ENCODE measurements around the gene RPS5. TPM values are rescaled to one million over a fixed set of nuclear protein-coding genes. Genes with fewer than 3 reads are reported as not detected.
"Not testable (repeated sequence)": the region's sequence is repeated elsewhere in the genome, so short reads cannot be mapped to it uniquely, and the experiment has no call there.

Gene RPS5
- total and polyA plus RNA-seq, 4 experiments from 2014 or later, result 1,172 to 1,360 (median 1,286) TPM

- peaks cover 20 to 67% of the 10 kb centered on the region in 2 donors for H3K9me3 ChIP-seq (ENCODE audit: control insufficient read depth in 1 of 2, low read length in 2 of 2)
- no peak for DNase-seq
- H3K27ac ChIP-seq (ENCODE audit: low read depth, low read length), result no peak overlapping the region
- peaks cover 3% of the 10 kb centered on the region for H3K4me1 ChIP-seq (ENCODE audit: insufficient read depth, low read length)
- no peak overlapping the region for H3K4me3 Mint-ChIP-seq
- CTCF ChIA-PET (ENCODE audit: partially characterized antibody), result interaction anchor here (0.6 kb wide), 1 partner anchor 86 kb away, joined by 3 read pairs; the partner anchor contains the start of gene ZBTB45
- no peaks in the 10 kb centered on the region for H3K27me3 ChIP-seq (ENCODE audit: insufficient read depth, low read length)
- H3K9me3 Mint-ChIP-seq, result peaks cover 8 to 93% (median 78%) of the 10 kb centered on the region in 8 donors
- intact Hi-C loops (cut with micrococcal nuclease), result no loop called here
- H3K36me3 ChIP-seq (ENCODE audit: insufficient read depth, low read length), result peaks cover 25% of the 10 kb centered on the region
- H3K36me3 Mint-ChIP-seq, result peaks cover 55 to 66% of the 10 kb centered on the region in 2 donors
- H3K4me1 Mint-ChIP-seq, result peaks cover 4 to 14% (median 9%) of the 10 kb centered on the region in 4 donors
- no peaks in the 10 kb centered on the region for H3K27me3 Mint-ChIP-seq
- POLR2A ChIA-PET (ENCODE audit: partially characterized antibody), result interaction anchor here (0.6 to 1.5 kb wide), 3 partner anchors 9 to 72 kb away, joined by 3 read pairs; partner anchors contain the start of gene ZNF497
- H3K4me3 ChIP-seq (ENCODE audit: low read length in 2 of 2), result no peak overlapping the region
- H3K27ac Mint-ChIP-seq, result no peak overlapping the region
Measured at GRCh38 chr19:58434217-58434616, 47.1 kb downstream of the RPS5 start.

GRCh38 chr19:58439576-58440554, 52.8 kb downstream of the RPS5 start, which contains the start of gene ZNF132:
Gene ZNF132, minus strand, starts transcription at chr19:58440153. Its CDS starts 332 bp downstream, at chr19:58439821.
- Histone ChIP-seq H3K9me3 (ENCODE audit: control insufficient read depth in 1 of 2, low read length in 2 of 2) (peaks cover 0 to 20% of the 10 kb centered on the region in 2 donors), H3K36me3 (ENCODE audit: insufficient read depth, low read length) (peaks cover 18% of the 10 kb centered on the region), H3K27ac (ENCODE audit: low read depth, low read length) (peak within 1 kb of the TSS; percentile 69), H3K4me3 (ENCODE audit: low read length in 2 of 2) (peak within 1 kb of the TSS; percentile 72 to 80), H3K27me3 (ENCODE audit: insufficient read depth, low read length) (no peaks in the 10 kb centered on the region), H3K4me1 (ENCODE audit: insufficient read depth, low read length) (peaks cover 18% of the 10 kb centered on the region)
- CTCF ChIA-PET (ENCODE audit: partially characterized antibody), result interaction anchor here (1.8 kb wide), 1 partner anchor 80 kb away, joined by 5 read pairs; the partner anchor contains the start of gene ZBTB45
- peak within 1 kb of the TSS; percentile 82 to 100 (median 99) for H3K27ac Mint-ChIP-seq
- H3K4me1 Mint-ChIP-seq, result peaks cover 12 to 30% (median 22%) of the 10 kb centered on the region in 4 donors
- H3K27me3 Mint-ChIP-seq, result peaks cover 2 to 3% of the 10 kb centered on the region in 2 donors
- H3K4me3 Mint-ChIP-seq, result peak within 1 kb of the TSS; percentile 87 to 97 (median 96)
- H3K36me3 Mint-ChIP-seq, result peaks cover 44 to 46% of the 10 kb centered on the region in 2 donors
- peaks cover 10 to 48% (median 39%) of the 10 kb centered on the region in 8 donors for H3K9me3 Mint-ChIP-seq
- DNase-seq, result peak; percentile 93 to 99 (median 98)
- intact Hi-C loops (cut with micrococcal nuclease), result loop anchor here (1.0 to 2.0 kb wide), 11 partner anchors 11 to 113 kb away; partner anchors contain the start of genes RPS5, TRIM28, ZBTB45 and ZNF324B
- POLR2A ChIA-PET (ENCODE audit: partially characterized antibody), result interaction anchor here (0.7 to 3.6 kb wide), 17 partner anchors 10 to 1051 kb away, joined by 3 to 18 read pairs (median 4); partner anchors contain the start of genes ERVK3-1, MZF1, UBE2M and ZBTB45

DNA sequence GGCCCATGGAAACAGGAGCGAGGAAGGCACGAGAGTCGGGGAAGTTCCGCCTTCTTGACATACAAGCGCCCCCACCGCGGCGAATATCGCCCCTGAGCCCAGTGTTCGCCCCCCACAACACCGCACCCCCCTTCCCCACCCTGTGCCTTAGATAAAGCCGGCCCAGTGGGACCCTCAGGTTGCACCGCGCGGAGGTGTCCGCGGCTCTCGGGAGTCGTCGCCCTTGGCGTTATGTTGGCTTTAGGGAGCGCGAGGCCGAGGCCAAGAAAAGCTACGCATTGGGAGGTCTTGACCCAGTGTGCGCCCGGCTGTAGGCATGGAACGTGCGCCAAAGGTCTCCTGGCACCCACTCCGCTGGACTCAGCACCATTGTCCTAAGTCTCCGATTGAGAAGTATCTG, 53.5 kb downstream of the RPS5 start:
- H3K4me1 Mint-ChIP-seq, result peaks cover 12 to 30% (median 22%) of the 10 kb centered on the region in 4 donors
- peaks cover 10 to 41% (median 32%) of the 10 kb centered on the region in 8 donors for H3K9me3 Mint-ChIP-seq
- peak overlapping the region; percentile 82 to 100 (median 99) for H3K27ac Mint-ChIP-seq
- peaks cover 37 to 40% of the 10 kb centered on the region in 2 donors for H3K36me3 Mint-ChIP-seq
- H3K4me3 Mint-ChIP-seq, result peak overlapping the region; percentile 87 to 97 (median 96)
- peaks cover 3 to 4% of the 10 kb centered on the region in 2 donors for H3K27me3 Mint-ChIP-seq
- Histone ChIP-seq H3K9me3 (ENCODE audit: control insufficient read depth in 1 of 2, low read length in 2 of 2) (peaks cover 0 to 13% of the 10 kb centered on the region in 2 donors), H3K27me3 (ENCODE audit: insufficient read depth, low read length) (no peaks in the 10 kb centered on the region), H3K36me3 (ENCODE audit: insufficient read depth, low read length) (peaks cover 12% of the 10 kb centered on the region), H3K4me3 (ENCODE audit: low read length in 2 of 2) (peak overlapping the region; percentile 34 to 72), H3K4me1 (ENCODE audit: insufficient read depth, low read length) (peaks cover 18% of the 10 kb centered on the region), H3K27ac (ENCODE audit: low read depth, low read length) (peak overlapping the region; percentile 69)
- peak in 1 of 5 donors; percentile 3 for DNase-seq
- ChIA-PET CTCF (ENCODE audit: partially characterized antibody) (interaction anchor here (1.8 kb wide), 1 partner anchor 79 kb away, joined by 5 read pairs; the partner anchor contains the start of gene ZBTB45), POLR2A (ENCODE audit: partially characterized antibody) (interaction anchor here (1.0 to 3.6 kb wide), 15 partner anchors 10 to 1051 kb away, joined by 3 to 18 read pairs (median 4); partner anchors contain the start of genes ERVK3-1, MZF1, ZBTB45 and ZNF274)
- intact Hi-C loops (cut with micrococcal nuclease), result loop anchor here (1.0 to 2.0 kb wide), 11 partner anchors 11 to 114 kb away; partner anchors contain the start of genes RPS5, TRIM28, ZBTB45 and ZNF324B

GRCh38 chr19:58442986-58443385, 55.9 kb downstream of the RPS5 start:
- H3K27ac Mint-ChIP-seq; H3K27me3 ChIP-seq (ENCODE audit: insufficient read depth, low read length); CTCF ChIA-PET (ENCODE audit: partially characterized antibody); H3K27ac ChIP-seq (ENCODE audit: low read depth, low read length); H3K9me3 ChIP-seq (ENCODE audit: control insufficient read depth in 1 of 2, low read length in 2 of 2); H3K4me3 ChIP-seq (ENCODE audit: low read length in 2 of 2); H3K36me3 ChIP-seq (ENCODE audit: insufficient read depth, low read length); DNase-seq; H3K4me3 Mint-ChIP-seq; intact Hi-C loops (cut with micrococcal nuclease): not testable (repeated sequence)
- peaks cover 3 to 22% (median 16%) of the 10 kb centered on the region in 8 donors for H3K9me3 Mint-ChIP-seq
- POLR2A ChIA-PET (ENCODE audit: partially characterized antibody), result interaction anchor here (1.6 kb wide), 1 partner anchor 8 kb away, joined by 5 read pairs; the partner anchor contains the start of gene ZNF324B
- H3K4me1 Mint-ChIP-seq, result peaks cover 12 to 30% (median 16%) of the 10 kb centered on the region in 4 donors
- H3K27me3 Mint-ChIP-seq, result peaks cover 7 to 11% of the 10 kb centered on the region in 2 donors
- H3K36me3 Mint-ChIP-seq, result peaks cover 16 to 17% of the 10 kb centered on the region in 2 donors
- H3K4me1 ChIP-seq (ENCODE audit: insufficient read depth, low read length), result peaks cover 18% of the 10 kb centered on the region

Small RNA genes lying within 50 kb of the gene (microRNA-seq; reads per million reads assigned to microRNA genes)
- not detected for gene MIR4754 (ENCODE audit: borderline microRNAs expressed, borderline number of aligned reads, borderline replicate concordance)

Other genes starting within 250 kb of the RPS5 start
- gene ZNF329, start 236.5 kb upstream of the RPS5 start, total RNA-seq, result 10 to 100 TPM; 14.2 to 17.4 TPM
- gene ZNF329, start 236.5 kb upstream of the RPS5 start, polyA plus RNA-seq, result 1 to 10 TPM; 2.9 to 8.0 TPM
- 10 to 100 TPM; 76.5 to 77.1 TPM for gene ZNF274, start 204.2 kb upstream of the RPS5 start, total RNA-seq
- gene ZNF274, start 204.2 kb upstream of the RPS5 start, polyA plus RNA-seq, result 10 to 100 TPM; 26.8 to 35.2 TPM
- gene ZNF544, start 158.4 kb upstream of the RPS5 start, total RNA-seq, result 10 to 100 TPM; 63.3 to 67.6 TPM
- gene ZNF544, start 158.4 kb upstream of the RPS5 start, polyA plus RNA-seq, result 10 to 100 TPM; 13.7 to 23.0 TPM
- 10 to 100 TPM in 1 of 2 experiments, 1 to 10 TPM in 1; 9.5 to 10.2 TPM for gene ZNF8, start 108.3 kb upstream of the RPS5 start, total RNA-seq
- gene ZNF8, start 108.3 kb upstream of the RPS5 start, polyA plus RNA-seq, result under 1 TPM; 0.63 to 0.94 TPM
- gene ERVK3-1, start 81.9 kb upstream of the RPS5 start, total RNA-seq, result 10 to 100 TPM; 72.3 to 76.6 TPM
- gene ERVK3-1, start 81.9 kb upstream of the RPS5 start, polyA plus RNA-seq, result 10 to 100 TPM; 59.3 to 73.9 TPM
- gene ZSCAN22, start 60.3 kb upstream of the RPS5 start, total RNA-seq, result 1 to 10 TPM; 5.0 to 5.3 TPM
- gene ZSCAN22, start 60.3 kb upstream of the RPS5 start, polyA plus RNA-seq, result 1 to 10 TPM in 1 of 2 donors, under 1 TPM in 1; 0.36 to 3.5 TPM
- 10 to 100 TPM; 15.8 to 19.0 TPM for gene A1BG, start 33.8 kb upstream of the RPS5 start, total RNA-seq
- 10 to 100 TPM; 44.7 to 47.9 TPM for gene A1BG, start 33.8 kb upstream of the RPS5 start, polyA plus RNA-seq
- gene ZNF497, start 24.5 kb upstream of the RPS5 start, total RNA-seq, result 1 to 10 TPM; 1.7 to 2.0 TPM
- 1 to 10 TPM in 1 of 2 donors, under 1 TPM in 1; 0.46 to 1.2 TPM for gene ZNF497, start 24.5 kb upstream of the RPS5 start, polyA plus RNA-seq
- gene ZNF837, start 6.2 kb upstream of the RPS5 start, total RNA-seq, result 1 to 10 TPM; 3.4 to 3.5 TPM
- gene ZNF837, start 6.2 kb upstream of the RPS5 start, polyA plus RNA-seq, result 1 to 10 TPM; 3.8 to 4.6 TPM
- under 1 TPM in 1 of 2 experiments, not detected in 1; 0.47 TPM for gene RNF225, start 8.4 kb downstream of the RPS5 start, total RNA-seq
- gene RNF225, start 8.4 kb downstream of the RPS5 start, polyA plus RNA-seq, result not detected
- 10 to 100 TPM; 10.3 to 10.7 TPM for gene ZNF584, start 21.4 kb downstream of the RPS5 start, total RNA-seq
- gene ZNF584, start 21.4 kb downstream of the RPS5 start, polyA plus RNA-seq, result 1 to 10 TPM; 6.6 to 9.1 TPM
- gene ZNF132, start 52.9 kb downstream of the RPS5 start, total RNA-seq, result 10 to 100 TPM in 1 of 2 experiments, 1 to 10 TPM in 1; 9.5 to 11.7 TPM
- 1 to 10 TPM in 1 of 2 donors, under 1 TPM in 1; 0.43 to 1.8 TPM for gene ZNF132, start 52.9 kb downstream of the RPS5 start, polyA plus RNA-seq
- gene ZNF324B, start 64.4 kb downstream of the RPS5 start, total RNA-seq, result 10 to 100 TPM; 13.1 to 13.7 TPM
- gene ZNF324B, start 64.4 kb downstream of the RPS5 start, polyA plus RNA-seq, result 1 to 10 TPM; 1.2 to 1.5 TPM
- 10 to 100 TPM; 27.6 TPM for gene ZNF324, start 79.8 kb downstream of the RPS5 start, total RNA-seq
- 10 to 100 TPM in 1 of 2 donors, 1 to 10 TPM in 1; 5.6 to 17.0 TPM for gene ZNF324, start 79.8 kb downstream of the RPS5 start, polyA plus RNA-seq
- gene ZNF446, start 89.1 kb downstream of the RPS5 start, total RNA-seq, result 10 to 100 TPM; 16.4 to 19.5 TPM
- gene ZNF446, start 89.1 kb downstream of the RPS5 start, polyA plus RNA-seq, result 1 to 10 TPM; 1.4 to 5.5 TPM
- 10 to 100 TPM; 10.5 to 12.2 TPM for gene SLC27A5, start 124.7 kb downstream of the RPS5 start, total RNA-seq
- 10 to 100 TPM; 16.1 to 23.6 TPM for gene SLC27A5, start 124.7 kb downstream of the RPS5 start, polyA plus RNA-seq
- 10 to 100 TPM; 19.8 TPM for gene ZBTB45, start 132.5 kb downstream of the RPS5 start, total RNA-seq
- gene ZBTB45, start 132.5 kb downstream of the RPS5 start, polyA plus RNA-seq, result 1 to 10 TPM; 1.9 to 6.2 TPM
- gene TRIM28, start 156.8 kb downstream of the RPS5 start, total RNA-seq, result 100 to 1,000 TPM; 342 to 348 TPM
- gene TRIM28, start 156.8 kb downstream of the RPS5 start, polyA plus RNA-seq, result 10 to 100 TPM; 19.4 to 70.9 TPM
- gene CHMP2A, start 167.8 kb downstream of the RPS5 start, total RNA-seq, result 10 to 100 TPM; 81.1 to 88.4 TPM
- gene CHMP2A, start 167.8 kb downstream of the RPS5 start, polyA plus RNA-seq, result 100 to 1,000 TPM; 200 to 238 TPM
- 10 to 100 TPM; 55.1 to 58.3 TPM for gene UBE2M, start 171.3 kb downstream of the RPS5 start, total RNA-seq
- 10 to 100 TPM; 12.4 to 23.8 TPM for gene UBE2M, start 171.3 kb downstream of the RPS5 start, polyA plus RNA-seq
- gene MZF1, start 186.1 kb downstream of the RPS5 start, total RNA-seq, result 10 to 100 TPM; 42.7 to 44.4 TPM
- gene MZF1, start 186.1 kb downstream of the RPS5 start, polyA plus RNA-seq, result 1 to 10 TPM; 5.2 to 8.9 TPM

Data from CD4-positive, alpha-beta memory T cell (primary cell).